ENCODE results near the gene RNF152.
A peak's percentile ranks its signal among the peaks of the same experiment; 100 is the strongest.

Gene RNF152

GRCh38 chr18:61922435-61922834, 29.6 kb upstream of the RNF152 start:
- TF ChIP-seq ZNF565 (CRISPR knock-in tag; conservative IDR thresholded peaks at IDR 0.05; ENCODE audit: low read depth) (no peak), SNAI2 (CRISPR knock-in tag; IDR thresholded peaks at IDR 0.05) (no peak), ESRRG (CRISPR knock-in tag; IDR thresholded peaks at IDR 0.05) (no peak), ZC3H10 (CRISPR knock-in tag; IDR thresholded peaks at IDR 0.05) (no peak), OSR1 (CRISPR knock-in tag; IDR thresholded peaks at IDR 0.05) (no peak), ZFP3 (CRISPR knock-in tag; IDR thresholded peaks at IDR 0.05) (peak; percentile 90), PPARA (CRISPR knock-in tag; IDR thresholded peaks at IDR 0.05; ENCODE audit: borderline replicate concordance) (no peak), PATZ1 (CRISPR knock-in tag; IDR thresholded peaks at IDR 0.05; ENCODE audit: borderline replicate concordance) (no peak)
- TF ChIP-seq, protein P1, sequence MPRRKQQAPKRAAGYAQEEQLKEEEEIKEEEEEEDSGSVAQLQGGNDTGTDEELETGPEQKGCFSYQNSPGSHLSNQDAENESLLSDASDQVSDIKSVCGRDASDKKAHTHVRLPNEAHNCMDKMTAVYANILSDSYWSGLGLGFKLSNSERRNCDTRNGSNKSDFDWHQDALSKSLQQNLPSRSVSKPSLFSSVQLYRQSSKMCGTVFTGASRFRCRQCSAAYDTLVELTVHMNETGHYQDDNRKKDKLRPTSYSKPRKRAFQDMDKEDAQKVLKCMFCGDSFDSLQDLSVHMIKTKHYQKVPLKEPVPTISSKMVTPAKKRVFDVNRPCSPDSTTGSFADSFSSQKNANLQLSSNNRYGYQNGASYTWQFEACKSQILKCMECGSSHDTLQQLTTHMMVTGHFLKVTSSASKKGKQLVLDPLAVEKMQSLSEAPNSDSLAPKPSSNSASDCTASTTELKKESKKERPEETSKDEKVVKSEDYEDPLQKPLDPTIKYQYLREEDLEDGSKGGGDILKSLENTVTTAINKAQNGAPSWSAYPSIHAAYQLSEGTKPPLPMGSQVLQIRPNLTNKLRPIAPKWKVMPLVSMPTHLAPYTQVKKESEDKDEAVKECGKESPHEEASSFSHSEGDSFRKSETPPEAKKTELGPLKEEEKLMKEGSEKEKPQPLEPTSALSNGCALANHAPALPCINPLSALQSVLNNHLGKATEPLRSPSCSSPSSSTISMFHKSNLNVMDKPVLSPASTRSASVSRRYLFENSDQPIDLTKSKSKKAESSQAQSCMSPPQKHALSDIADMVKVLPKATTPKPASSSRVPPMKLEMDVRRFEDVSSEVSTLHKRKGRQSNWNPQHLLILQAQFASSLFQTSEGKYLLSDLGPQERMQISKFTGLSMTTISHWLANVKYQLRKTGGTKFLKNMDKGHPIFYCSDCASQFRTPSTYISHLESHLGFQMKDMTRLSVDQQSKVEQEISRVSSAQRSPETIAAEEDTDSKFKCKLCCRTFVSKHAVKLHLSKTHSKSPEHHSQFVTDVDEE (CRISPR knock-in tag; IDR thresholded peaks at IDR 0.05): no peak
- ATAC-seq: no peak

DNA sequence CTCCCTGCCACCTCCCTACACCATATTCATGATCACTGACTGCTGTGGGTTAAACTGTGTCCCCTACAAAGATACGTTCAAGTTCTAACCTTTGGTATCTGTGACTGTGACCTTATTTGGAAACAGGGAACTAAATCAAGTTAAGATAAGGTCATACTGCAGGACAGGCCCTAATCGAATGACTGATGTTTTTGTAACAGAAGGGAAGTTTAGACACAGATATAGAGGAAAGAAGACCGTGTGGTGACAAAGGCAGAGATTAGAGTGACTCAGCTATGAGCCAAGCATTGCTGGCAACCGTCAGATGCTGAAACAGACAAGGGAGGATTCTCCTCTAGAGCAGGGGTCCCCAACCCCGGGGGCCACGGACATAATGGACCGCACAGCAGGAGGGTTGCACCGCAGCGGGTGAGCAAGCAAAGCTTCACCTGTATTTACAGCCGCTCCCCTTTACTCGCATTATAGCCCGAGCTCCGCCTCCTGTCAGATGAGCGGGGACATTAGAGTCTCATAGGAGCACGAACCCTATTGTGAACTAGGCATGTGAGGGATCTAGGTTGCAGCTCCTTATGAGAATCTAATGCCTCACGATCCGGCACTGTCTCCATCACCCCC, 28.9 kb upstream of the RNF152 start:
- no peak for ATAC-seq
- TF ChIP-seq PPARA (CRISPR knock-in tag; IDR thresholded peaks at IDR 0.05; ENCODE audit: borderline replicate concordance) (no peak), GLIS3 (CRISPR knock-in tag; IDR thresholded peaks at IDR 0.05) (no peak), PATZ1 (CRISPR knock-in tag; IDR thresholded peaks at IDR 0.05; ENCODE audit: borderline replicate concordance) (no peak), OSR1 (CRISPR knock-in tag; IDR thresholded peaks at IDR 0.05) (no peak), ARNTL (CRISPR knock-in tag; IDR thresholded peaks at IDR 0.05; ENCODE audit: borderline replicate concordance, low read depth) (no peak)

DNA sequence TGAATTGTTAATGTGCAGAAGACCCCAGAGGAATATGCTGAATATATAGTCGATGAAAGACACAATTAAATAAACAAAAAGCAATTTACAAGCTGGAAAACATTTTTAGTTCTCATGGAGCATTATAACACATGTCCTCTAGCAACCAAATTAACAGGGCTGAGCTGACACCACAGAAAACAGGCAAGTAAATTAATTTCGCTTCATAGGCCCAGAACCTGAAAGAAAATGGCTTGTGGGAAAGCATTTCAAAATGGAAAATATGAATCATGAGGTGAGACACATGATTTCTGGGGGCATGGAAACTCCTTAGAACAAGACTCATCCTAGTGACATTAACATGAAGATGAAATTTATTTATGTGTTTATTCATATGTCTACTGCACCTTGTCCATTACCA, 25.0 kb upstream of the RNF152 start:
- ATAC-seq: no peak
- TF ChIP-seq ZFP30 (CRISPR knock-in tag; IDR thresholded peaks at IDR 0.05): no peak
- no peak for TF ChIP-seq CSDC2 (CRISPR knock-in tag; IDR thresholded peaks at IDR 0.05)
- TF ChIP-seq ZNF70 (CRISPR knock-in tag; IDR thresholded peaks at IDR 0.05): no peak

DNA sequence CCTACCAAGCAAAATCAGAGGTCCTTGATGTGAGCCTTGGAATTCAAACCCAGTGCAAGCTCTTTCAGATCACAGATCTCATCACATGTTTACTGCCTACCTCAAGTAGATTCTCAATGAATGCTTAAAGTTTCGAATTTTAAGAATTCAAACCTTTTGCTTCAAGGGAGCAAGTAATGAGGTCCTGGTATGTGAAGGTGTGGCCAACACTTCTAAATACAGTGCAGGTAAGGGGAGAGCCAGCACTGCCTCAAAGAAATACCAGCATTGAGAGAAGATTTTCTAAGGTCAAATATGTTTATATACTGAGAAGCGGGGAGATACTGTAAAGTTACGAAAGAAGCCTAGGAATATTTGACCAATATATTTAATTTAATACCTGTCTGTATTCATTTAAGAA, 19.7 kb upstream of the RNF152 start:
- no peak for ATAC-seq
- TF ChIP-seq OSR1 (CRISPR knock-in tag; IDR thresholded peaks at IDR 0.05): no peak
- no peak for TF ChIP-seq ZNF8 (CRISPR knock-in tag; IDR thresholded peaks at IDR 0.05)
- no peak for TF ChIP-seq TCF4 (CRISPR knock-in tag; IDR thresholded peaks at IDR 0.05; ENCODE audit: borderline replicate concordance)
- no peak for TF ChIP-seq ZFP30 (CRISPR knock-in tag; IDR thresholded peaks at IDR 0.05)
- TF ChIP-seq ARNTL (CRISPR knock-in tag; IDR thresholded peaks at IDR 0.05; ENCODE audit: borderline replicate concordance, low read depth): no peak
- TF ChIP-seq PPARA (CRISPR knock-in tag; IDR thresholded peaks at IDR 0.05; ENCODE audit: borderline replicate concordance): no peak
- TF ChIP-seq, protein P2, sequence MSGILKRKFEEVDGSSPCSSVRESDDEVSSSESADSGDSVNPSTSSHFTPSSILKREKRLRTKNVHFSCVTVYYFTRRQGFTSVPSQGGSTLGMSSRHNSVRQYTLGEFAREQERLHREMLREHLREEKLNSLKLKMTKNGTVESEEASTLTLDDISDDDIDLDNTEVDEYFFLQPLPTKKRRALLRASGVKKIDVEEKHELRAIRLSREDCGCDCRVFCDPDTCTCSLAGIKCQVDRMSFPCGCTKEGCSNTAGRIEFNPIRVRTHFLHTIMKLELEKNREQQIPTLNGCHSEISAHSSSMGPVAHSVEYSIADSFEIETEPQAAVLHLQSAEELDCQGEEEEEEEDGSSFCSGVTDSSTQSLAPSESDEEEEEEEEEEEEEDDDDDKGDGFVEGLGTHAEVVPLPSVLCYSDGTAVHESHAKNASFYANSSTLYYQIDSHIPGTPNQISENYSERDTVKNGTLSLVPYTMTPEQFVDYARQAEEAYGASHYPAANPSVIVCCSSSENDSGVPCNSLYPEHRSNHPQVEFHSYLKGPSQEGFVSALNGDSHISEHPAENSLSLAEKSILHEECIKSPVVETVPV (CRISPR knock-in tag; IDR thresholded peaks at IDR 0.05): no peak
- no peak for TF ChIP-seq PATZ1 (CRISPR knock-in tag; IDR thresholded peaks at IDR 0.05; ENCODE audit: borderline replicate concordance)
- TF ChIP-seq ZC3H10 (CRISPR knock-in tag; IDR thresholded peaks at IDR 0.05): no peak
- no peak for TF ChIP-seq SNAI2 (CRISPR knock-in tag; IDR thresholded peaks at IDR 0.05)
